Tibial nerve (tissue), 4 donors: ENCODE data around the gene APLN. TPM values are rescaled to one million over a fixed set of nuclear protein-coding genes. Genes with fewer than 3 reads are reported as not detected.

Source experiments
- DNase-seq, 2 donors: peaks; one replicate each; pipeline ENCODE4 v3.0.0-alpha.2; 2019; ENCODE audit warnings: low spot score in 2 of 2
- H3K27ac ChIP-seq, 4 donors: fragments of 200-600 bp; sonication (generic) in 3 of 4; one replicate each; pipeline ENCODE4 v1.5.1; 2017 to 2019; ENCODE audit warnings: mild to moderate bottlenecking in 1 of 4
- H3K27me3 ChIP-seq, 2 donors: fragments of 200-600 bp; sonication (generic) in 1 of 2; one replicate each; pipeline versions ENCODE4 v1.5.1 to v1.6.0; 2017 to 2019
- H3K36me3 ChIP-seq, 3 donors: fragments of 200-600 bp; sonication (generic); one replicate each; pipeline ENCODE4 v1.5.1; 2018 to 2019
- H3K4me1 ChIP-seq, 4 donors: fragments of 200-600 bp; sonication (generic) in 3 of 4; one replicate each; pipeline ENCODE4 v1.5.1; 2017 to 2019
- H3K4me3 ChIP-seq, 4 donors: fragments of 200-600 bp; sonication (generic) in 3 of 4; one replicate each; pipeline ENCODE4 v1.5.1; 2017 to 2019; ENCODE audit warnings: mild to moderate bottlenecking in 1 of 4, moderate library complexity in 1 of 4
- H3K9me3 ChIP-seq, 4 donors: fragments of 200-600 bp; sonication (generic) in 3 of 4; one replicate each; pipeline ENCODE4 v1.5.1; 2017 to 2019
- EP300 ChIP-seq, 2 donors: sonication (generic); formaldehyde crosslinking; IDR thresholded peaks; one replicate each; pipeline ENCODE4 v1.6.1; 2017; ENCODE audit warnings: antibody characterized with exemption in 2 of 2, mild to moderate bottlenecking in 1 of 2
- POLR2A ChIP-seq, 2 donors: fragments of 450-650 bp; IDR thresholded peaks; one replicate each; pipeline ENCODE4 v1.6.1; 2017; ENCODE audit warnings: antibody characterized with exemption in 2 of 2, mild to moderate bottlenecking in 2 of 2, moderate library complexity in 2 of 2
- WGBS, 2 donors: methylation state at CpG; one replicate each; pipeline ENCODE4 v1.1.5; 2018; 5-methylcytosine and 5-hydroxymethylcytosine counted together
- total RNA-seq, 4 donors: library from RNA; depleted of rRNA; stranded (reverse); fragments of >200 nt; gene quantifications; one replicate each; pipeline ENCODE4 v1.1.0, GENCODE V29; 2016
- TF ChIP-seq, protein P1 (sequence below), 5 experiments: fragments of 200-600 bp in 3 of 5; fragments of 450-650 bp in 2 of 5; sonication (generic) in 3 of 5; IDR thresholded peaks; one replicate each; pipeline ENCODE4 v1.5.1; 2016 to 2019; ENCODE audit warnings: antibody characterized with exemption in 5 of 5, mild to moderate bottlenecking in 3 of 5, moderate library complexity in 2 of 5

Gene APLN
- total RNA-seq, 4 donors from 2014 or later: 0.20 to 0.60 (median 0.21) TPM; not detected in 1

DNA sequence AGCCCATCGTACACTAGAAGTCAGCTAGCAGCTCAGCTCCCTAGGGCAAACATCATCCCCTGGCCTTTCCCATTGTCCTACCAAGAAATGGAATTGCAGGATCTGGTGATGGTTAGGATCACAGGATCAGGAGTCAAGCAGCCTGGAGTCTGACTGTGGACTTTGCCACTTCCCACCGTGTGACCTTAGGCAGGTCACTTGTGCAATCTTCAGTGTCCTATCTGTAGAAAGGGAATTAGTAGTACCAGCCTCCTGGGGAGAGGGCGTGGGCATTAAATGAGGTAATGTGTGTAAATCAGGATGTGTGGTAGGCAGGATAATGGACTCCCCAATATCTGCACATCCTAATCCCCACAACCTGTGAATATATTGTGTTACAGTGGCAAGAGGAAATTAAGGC is 38.6 kb upstream of the APLN start:
- 86 to 87% methylated on average over 3 of the region's 3 CpGs for WGBS, 2 donors
- DNase-seq: no peak
- no peaks in the 10 kb centered on the region for H3K9me3 ChIP-seq
- H3K36me3 ChIP-seq: no peaks in the 10 kb centered on the region
- H3K27me3 ChIP-seq: peaks cover 0 to 7% of the 10 kb centered on the region in 2 donors
- no peaks in the 10 kb centered on the region for H3K4me1 ChIP-seq
- H3K27ac ChIP-seq: no peak overlapping the region
- no peak overlapping the region for H3K4me3 ChIP-seq
- no peak for TF ChIP-seq EP300 (IDR thresholded peaks at IDR 0.05)
- TF ChIP-seq, protein P1, sequence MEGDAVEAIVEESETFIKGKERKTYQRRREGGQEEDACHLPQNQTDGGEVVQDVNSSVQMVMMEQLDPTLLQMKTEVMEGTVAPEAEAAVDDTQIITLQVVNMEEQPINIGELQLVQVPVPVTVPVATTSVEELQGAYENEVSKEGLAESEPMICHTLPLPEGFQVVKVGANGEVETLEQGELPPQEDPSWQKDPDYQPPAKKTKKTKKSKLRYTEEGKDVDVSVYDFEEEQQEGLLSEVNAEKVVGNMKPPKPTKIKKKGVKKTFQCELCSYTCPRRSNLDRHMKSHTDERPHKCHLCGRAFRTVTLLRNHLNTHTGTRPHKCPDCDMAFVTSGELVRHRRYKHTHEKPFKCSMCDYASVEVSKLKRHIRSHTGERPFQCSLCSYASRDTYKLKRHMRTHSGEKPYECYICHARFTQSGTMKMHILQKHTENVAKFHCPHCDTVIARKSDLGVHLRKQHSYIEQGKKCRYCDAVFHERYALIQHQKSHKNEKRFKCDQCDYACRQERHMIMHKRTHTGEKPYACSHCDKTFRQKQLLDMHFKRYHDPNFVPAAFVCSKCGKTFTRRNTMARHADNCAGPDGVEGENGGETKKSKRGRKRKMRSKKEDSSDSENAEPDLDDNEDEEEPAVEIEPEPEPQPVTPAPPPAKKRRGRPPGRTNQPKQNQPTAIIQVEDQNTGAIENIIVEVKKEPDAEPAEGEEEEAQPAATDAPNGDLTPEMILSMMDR (IDR thresholded peaks at IDR 0.05): no peak
- no peak for TF ChIP-seq POLR2A (IDR thresholded peaks at IDR 0.05)

DNA sequence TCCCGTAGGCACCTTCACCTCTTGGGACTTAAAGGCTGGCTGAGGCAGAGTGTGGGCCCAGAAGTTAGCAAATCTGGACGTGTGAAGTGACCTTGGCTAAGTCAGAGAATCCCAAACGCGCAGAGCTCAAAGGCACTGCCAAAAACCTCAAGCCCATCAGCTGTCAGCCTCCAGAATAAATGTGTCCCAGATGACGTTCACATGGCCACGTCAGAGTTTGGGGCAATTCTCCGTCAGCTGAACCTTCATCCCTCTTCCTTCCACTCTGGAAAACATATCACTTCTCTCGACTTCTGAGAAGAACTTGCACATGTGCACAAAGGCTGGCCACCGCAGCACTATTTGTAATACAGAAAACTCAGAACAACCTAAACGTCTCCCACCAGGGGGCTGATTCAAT is 35.7 kb upstream of the APLN start:
- peak in 1 of 2 donors; percentile 7 for DNase-seq
- no peak overlapping the region for H3K27ac ChIP-seq
- no peaks in the 10 kb centered on the region for H3K27me3 ChIP-seq
- H3K36me3 ChIP-seq: no peaks in the 10 kb centered on the region
- no peak overlapping the region for H3K4me3 ChIP-seq
- H3K4me1 ChIP-seq: no peaks in the 10 kb centered on the region
- 60 to 67% methylated on average over 10 of the region's 10 CpGs for WGBS, 2 donors
- TF ChIP-seq POLR2A (IDR thresholded peaks at IDR 0.05) (no peak), EP300 (IDR thresholded peaks at IDR 0.05) (peak in 1 of 2 donors; percentile 13)
- TF ChIP-seq, protein P1 (IDR thresholded peaks at IDR 0.05): no peak
- H3K9me3 ChIP-seq: no peaks in the 10 kb centered on the region

DNA sequence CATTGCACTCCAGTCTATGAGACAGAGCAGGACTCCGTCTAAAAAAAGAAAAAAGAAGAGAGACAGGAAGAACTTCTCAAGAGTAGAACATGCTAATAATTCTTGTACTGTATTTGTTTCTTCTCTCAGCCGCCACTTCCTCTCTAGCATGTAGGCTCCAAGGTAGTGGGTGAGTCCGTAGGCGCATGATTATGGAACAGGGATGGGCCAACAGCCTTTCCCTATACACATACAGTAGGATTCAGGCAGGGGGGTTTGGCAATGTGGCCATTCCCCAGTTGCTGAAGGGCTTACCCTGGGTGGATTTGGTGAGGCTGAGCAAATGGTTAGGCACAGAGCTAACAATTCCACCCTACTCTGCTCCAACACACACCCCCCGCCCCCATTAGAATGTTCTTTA is 35.0 kb upstream of the APLN start:
- TF ChIP-seq EP300 (IDR thresholded peaks at IDR 0.05) (no peak), POLR2A (IDR thresholded peaks at IDR 0.05) (no peak)
- TF ChIP-seq, protein P1 (IDR thresholded peaks at IDR 0.05): no peak
- 82 to 88% methylated on average over 5 of the region's 5 CpGs for WGBS, 2 donors
- no peak for DNase-seq
- no peaks in the 10 kb centered on the region for H3K9me3 ChIP-seq
- H3K27ac ChIP-seq: no peak overlapping the region
- H3K4me1 ChIP-seq: no peaks in the 10 kb centered on the region
- H3K4me3 ChIP-seq: no peak overlapping the region
- H3K27me3 ChIP-seq: no peaks in the 10 kb centered on the region
- H3K36me3 ChIP-seq: no peaks in the 10 kb centered on the region

DNA sequence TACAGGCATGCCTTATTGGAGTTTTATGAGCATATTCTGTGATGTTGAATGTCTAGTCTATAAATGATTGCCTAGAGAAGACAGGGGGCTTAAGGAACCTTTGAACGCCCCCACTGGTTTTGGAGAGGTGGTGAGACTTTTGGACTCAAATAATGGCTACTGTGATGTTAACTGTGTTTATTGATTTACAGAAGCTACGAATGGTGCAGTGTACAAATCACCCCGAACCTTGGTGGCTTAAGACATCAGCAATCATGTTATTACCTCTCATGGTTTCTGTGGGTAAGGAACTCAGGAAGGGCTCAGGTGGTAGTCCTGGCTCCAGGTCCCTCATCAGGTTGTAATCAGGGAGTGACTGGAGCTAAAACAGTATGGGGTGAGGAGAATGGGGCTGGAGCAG is 33.3 kb upstream of the APLN start:
- WGBS, 2 donors: 73 to 97% methylated on average over 3 of the region's 3 CpGs
- Histone ChIP-seq H3K4me3 (no peak overlapping the region), H3K9me3 (no peaks in the 10 kb centered on the region), H3K36me3 (no peaks in the 10 kb centered on the region), H3K4me1 (no peaks in the 10 kb centered on the region), H3K27ac (no peak overlapping the region), H3K27me3 (no peaks in the 10 kb centered on the region)
- TF ChIP-seq POLR2A (IDR thresholded peaks at IDR 0.05): no peak
- no peak for TF ChIP-seq EP300 (IDR thresholded peaks at IDR 0.05)
- TF ChIP-seq, protein P1 (IDR thresholded peaks at IDR 0.05): no peak
- no peak for DNase-seq

DNA sequence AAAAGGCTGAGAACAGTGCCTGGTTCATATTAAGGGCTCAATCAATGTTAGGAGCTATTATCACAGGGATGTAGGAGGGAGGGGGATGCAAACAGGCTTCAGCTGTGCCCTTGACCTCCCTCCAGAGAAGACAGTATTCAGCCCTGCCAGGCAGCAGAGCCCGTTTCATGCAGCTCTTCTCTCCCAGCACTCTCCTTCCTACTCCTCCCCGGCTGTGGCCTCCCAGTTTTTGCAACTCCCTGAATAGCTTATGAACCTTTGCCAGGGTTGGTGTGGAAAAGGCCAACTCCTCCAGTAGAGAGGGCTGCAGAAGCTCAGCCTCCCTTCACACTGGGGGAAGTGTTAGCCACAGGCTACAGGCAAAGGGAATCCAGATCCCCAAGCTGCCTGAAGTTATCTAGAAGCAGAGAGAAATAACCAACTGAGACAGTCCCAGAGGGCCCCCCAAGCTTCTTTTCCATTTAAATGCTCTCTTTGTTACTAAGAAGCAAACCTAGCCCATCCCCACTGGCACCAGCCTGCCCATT is 31.7 kb upstream of the APLN start:
- WGBS, 2 donors: 18 to 27% methylated on average over 2 of the region's 2 CpGs
- no peaks in the 10 kb centered on the region for H3K9me3 ChIP-seq
- no peak overlapping the region for H3K4me3 ChIP-seq
- DNase-seq: peak in 1 of 2 donors; percentile 8
- TF ChIP-seq EP300 (IDR thresholded peaks at IDR 0.05) (no peak), POLR2A (IDR thresholded peaks at IDR 0.05) (no peak)
- no peaks in the 10 kb centered on the region for H3K36me3 ChIP-seq
- no peaks in the 10 kb centered on the region for H3K4me1 ChIP-seq
- no peak overlapping the region for H3K27ac ChIP-seq
- H3K27me3 ChIP-seq: no peaks in the 10 kb centered on the region

DNA sequence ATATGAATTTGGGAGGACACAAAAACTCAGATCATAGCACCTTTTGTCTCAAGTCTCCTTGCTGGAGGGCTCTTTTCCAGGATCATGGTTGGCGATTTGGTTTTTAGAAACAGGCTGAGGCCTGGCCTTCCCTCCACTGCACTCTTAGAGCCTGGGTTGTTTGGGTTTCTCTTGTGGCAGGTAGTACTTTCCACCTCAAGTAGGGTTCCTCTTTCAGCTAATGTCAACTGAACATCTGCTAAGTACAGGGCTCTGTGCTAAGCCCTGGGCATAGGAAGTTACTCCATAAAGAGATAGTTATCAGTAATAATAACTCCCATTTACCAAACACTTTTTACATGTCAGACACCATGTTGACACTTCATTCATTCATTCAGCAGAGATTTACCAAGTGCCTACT is 28.2 kb upstream of the APLN start:
- 95 to 100% methylated on average over 1 of the region's 1 CpG for WGBS, 2 donors
- no peaks in the 10 kb centered on the region for H3K36me3 ChIP-seq
- no peak overlapping the region for H3K27ac ChIP-seq
- no peak for TF ChIP-seq EP300 (IDR thresholded peaks at IDR 0.05)
- TF ChIP-seq, protein P1 (IDR thresholded peaks at IDR 0.05): no peak
- no peak for TF ChIP-seq POLR2A (IDR thresholded peaks at IDR 0.05)
- peaks cover 0 to 3% of the 10 kb centered on the region in 2 donors for H3K27me3 ChIP-seq
- H3K9me3 ChIP-seq: no peaks in the 10 kb centered on the region
- H3K4me3 ChIP-seq: no peak overlapping the region
- peaks cover 0 to 3% (median 0%) of the 10 kb centered on the region in 4 donors for H3K4me1 ChIP-seq
- no peak for DNase-seq
